HT1080 (cell line): Measurements from ENCODE around the gene GABRG3. TPM values are rescaled to one million over a fixed set of nuclear protein-coding genes. Genes with fewer than 3 reads are reported as not detected.
A peak's percentile ranks its signal among the peaks of the same experiment; 100 is the strongest.

Experiments
- DNase-seq: peaks from one replicate; pipeline ENCODE4 v3.0.0-alpha.2; 2015; ENCODE audit warnings: low read depth
- total RNA-seq: library from RNA; depleted of rRNA; stranded (reverse); fragments of >200 nt; shearing (Covaris generic); gene quantifications from 2 replicates; pipeline ENCODE4 v1.2.3, GENCODE V29; 2014

The GABRG3 gene
- total RNA-seq, 1 experiment from 2014 or later, result 0.56 TPM

DNA sequence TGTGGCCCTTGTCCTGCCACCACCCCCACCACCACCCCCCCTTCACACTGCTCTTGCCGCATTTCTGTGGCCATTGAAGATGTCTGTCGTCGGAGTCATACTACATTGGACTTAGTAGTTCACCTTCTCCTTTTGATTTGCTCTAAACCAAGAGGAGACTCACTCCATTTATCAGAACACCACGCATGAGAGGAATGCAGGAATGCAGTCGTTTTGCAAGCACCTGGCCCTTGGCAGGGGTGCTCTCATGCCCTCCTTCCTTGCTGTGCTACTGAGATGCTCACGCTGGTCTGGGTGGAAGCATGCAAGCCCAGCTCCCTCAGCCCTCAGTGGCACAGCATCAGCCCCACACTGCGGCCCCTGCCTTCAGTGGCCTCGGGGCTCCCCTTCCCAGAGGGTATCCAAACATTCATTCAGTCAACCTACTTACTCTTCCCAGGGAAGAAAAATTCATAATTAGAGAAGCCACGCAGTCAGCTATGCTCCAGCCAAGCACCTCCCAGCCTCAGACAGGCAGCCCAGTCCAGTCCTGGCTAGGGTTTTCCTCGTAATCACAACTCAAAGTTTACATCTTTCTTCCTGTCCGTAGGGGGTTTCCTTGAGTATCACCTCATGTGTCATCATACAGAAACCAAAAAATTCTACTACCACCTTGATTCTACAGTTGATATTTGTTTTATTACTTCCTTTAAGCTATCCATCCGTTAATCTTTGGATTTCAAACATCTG lies 520.0 kb downstream of the GABRG3 start:
- DNase-seq, result no peak

DNA sequence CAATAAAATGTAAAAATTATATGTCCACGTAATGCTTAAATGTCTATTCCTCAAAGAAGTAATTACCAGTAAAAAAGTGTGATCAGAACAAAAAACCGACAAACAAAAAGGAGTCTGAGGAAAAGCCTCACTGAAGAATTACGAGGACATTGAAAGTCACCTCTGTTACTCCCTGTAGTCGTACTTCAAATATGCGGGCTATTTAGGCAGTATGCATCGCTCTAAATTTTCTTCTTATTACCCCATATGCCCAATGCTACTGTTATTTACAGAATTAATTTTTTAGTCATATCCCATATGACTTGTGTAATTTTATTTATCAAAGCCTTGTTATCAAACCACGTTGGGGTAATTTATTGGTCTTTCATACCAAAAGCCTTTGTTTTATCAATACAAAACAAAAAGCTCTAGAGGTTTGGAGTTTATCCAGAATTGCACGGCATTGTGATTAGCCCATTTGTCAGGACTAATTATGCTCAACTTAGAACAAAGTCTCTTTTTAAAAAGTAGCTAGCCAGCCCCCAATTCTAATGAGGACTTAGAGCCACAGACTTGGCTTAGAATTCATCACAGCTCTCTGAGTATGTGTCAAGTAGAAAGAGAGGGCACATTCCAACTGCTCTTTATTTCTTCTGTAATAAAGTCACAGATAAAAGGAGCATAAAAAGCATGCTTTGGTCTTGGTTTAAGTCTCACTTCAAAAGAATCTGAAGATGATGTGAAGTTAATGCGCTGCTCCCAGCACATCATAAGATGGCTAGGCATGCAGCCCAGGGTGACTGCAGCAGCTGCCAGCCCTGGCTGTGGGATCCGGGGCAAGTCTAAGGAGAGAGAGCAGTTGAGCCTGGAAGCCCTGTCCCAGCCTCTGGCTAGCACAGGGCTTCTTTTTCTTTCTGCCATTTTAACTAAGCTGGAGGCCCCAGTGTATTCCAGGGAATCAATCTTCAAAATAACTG lies 521.0 kb downstream of the GABRG3 start:
- no peak for DNase-seq

DNA sequence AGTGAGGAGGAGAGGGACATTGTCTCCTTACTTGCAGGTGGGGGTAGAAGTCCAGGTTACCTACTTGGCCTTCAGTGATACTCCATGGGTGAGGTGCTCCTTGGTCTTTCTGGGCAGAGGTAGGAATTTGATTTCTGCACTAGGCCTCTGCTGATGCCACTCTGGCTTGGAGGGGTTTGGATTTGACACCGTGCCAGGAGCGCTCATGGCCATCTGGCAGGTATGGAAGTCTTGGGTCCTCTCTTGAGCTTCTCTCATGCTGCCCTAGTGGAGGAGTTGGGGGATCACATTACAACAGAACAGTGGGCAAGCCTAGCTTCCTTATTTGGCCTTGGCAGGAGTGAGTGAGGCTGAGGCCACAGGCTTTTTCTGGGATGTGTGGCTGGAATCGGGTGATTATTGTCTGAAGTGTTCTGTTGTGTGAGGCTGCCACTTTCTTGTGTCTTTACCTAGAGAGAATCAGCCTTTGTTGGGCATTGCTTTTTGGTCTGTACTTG lies 525.0 kb downstream of the GABRG3 start:
- peak; percentile 5 for DNase-seq

DNA sequence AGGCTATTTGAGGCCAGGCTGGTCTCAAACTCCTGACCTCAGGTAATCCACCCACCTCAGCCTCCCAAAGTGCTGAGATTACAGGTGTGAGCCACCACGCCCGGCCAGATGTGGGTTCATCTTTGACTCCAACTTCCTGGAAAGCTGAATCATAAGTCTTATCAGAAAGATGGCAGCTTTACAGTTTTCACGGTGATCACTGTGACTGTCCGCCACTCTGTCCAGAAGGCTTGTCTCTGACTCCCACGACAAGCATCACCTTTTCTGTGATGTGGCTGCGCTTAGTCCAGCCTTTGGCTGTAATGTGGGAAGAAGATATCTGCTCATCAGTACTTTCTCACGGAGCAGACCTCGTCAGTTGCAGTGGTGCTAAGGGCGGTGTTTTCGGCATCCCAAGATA lies 527.7 kb downstream of the GABRG3 start:
- no peak for DNase-seq

DNA sequence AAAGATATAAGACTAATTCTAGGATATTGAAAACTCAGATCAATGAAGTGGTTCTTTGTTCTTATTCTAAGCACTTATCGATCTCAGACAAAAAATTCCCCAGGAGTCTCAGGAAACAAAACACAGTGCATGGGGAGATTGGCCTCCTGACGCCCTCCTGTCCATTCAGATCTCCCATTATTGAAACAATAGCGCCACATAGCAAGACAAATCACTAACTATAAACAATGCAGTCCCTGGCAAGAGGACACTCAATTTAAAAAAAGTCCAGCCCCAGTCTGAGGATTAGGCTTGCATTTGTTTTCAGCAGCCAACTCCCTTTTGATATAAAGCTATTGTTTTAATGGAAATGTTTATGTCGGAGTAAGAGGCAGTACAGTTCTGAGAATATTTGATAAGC lies 528.2 kb downstream of the GABRG3 start:
- DNase-seq, result no peak

DNA sequence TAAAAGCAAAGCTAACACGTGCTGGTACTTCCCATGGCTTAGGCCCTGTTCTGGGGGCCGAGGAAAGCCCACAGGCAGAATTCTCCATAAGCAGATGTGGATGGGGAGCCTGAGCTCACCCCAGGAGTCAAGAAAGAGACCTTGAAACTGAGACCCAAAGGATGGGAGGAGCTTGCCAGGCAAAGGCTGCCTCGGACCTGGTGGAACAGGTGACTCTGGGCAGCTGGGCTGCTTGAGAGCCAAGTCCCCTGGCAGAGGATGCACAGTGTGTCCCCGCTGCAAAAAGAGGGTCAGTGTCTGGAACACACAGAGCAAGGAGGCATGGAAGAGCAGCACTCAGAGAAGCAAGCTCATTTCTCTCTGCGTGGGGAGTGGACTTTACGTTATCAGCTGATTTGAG lies 528.7 kb downstream of the GABRG3 start:
- no peak for DNase-seq

DNA sequence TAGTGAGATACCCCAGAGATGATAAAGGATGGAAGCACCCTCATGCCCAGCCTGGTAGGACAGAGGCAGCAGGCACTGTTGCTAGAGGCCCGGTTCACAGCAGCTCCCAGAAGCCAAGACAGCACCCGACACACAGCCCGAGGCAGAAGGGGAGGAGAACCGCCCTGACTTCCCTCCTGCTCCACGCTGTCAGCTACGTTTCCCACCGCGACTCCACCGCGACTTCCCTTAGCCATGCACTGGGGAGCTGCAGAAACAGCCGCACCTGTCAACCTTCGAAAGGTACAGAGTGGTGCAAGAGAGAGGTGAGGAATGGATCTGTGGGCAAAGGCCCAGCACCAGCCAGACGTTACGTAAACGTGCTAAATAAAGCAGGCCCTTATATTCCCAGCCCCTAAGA lies 529.2 kb downstream of the GABRG3 start:
- no peak for DNase-seq

DNA sequence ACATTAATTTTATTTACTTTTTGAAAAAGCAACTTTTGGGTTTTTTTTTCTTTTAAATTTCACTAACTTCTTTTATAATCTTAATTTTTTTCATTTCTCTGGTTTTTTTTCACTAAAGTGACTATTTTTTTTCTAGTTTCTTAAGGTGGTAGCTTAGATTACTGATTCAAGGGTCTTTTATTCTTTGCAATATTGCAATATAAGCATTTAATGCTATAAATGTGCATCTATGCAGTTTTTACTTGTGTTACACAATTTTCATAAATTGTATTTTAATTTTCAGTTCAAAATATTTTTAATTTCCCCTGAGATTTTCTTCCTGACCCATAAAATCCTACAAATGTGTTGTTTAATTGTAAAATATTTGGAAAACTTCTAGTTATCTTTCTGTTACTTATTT lies 535.8 kb downstream of the GABRG3 start:
- DNase-seq, result no peak

DNA sequence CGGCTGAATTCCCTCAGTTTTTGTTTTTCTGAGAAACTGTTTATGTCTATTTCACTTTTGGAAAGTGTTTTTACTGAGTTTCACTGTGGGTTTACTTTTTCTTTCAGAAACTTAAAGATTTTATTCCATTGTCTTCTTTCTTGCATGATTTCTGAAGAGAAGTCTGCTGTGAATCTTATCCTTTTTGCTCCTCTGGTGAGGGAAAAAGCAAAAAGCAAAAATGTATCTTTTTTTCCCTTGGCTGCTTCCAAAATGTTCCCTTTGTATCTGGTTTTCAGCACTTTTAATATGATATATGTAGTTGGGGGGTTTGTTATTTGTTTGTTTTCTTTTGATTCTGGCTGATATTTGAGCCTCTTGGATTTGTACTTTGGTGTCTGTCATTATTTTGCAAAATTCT lies 538.0 kb downstream of the GABRG3 start:
- DNase-seq, result no peak

DNA sequence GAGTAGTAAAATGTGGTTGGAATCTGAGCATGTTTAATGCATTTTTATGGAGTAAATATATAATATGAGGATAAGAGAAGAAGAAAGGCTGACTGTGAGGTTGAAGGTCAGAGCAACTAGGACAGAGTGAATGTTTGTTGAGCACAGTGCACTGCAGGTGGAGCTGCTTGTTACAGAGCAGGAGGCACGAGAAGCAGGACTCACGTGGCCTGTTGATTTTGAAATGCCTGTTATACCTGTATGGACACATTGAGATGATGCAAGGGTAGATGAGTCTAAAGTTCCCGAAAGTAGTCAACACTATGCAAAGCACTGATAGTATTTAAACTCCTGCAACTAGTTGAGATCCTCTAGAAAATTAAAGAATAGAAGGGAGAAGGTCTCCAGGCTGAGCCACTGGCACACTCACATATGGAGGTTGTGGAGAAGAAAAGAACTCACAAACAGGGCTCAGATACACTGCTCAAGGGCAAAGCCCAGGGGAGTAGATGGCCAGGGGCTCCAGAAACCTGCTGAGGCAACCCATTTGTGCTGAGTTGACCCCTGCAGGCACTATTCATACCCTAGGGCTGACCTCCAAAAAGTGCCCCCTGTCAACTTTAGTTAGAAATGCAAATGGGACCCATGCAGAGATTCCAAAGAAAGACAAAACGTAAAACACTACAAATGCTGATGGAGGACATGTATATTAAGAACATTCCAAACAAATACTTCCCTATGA lies 541.5 kb downstream of the GABRG3 start:
- DNase-seq, result no peak

DNA sequence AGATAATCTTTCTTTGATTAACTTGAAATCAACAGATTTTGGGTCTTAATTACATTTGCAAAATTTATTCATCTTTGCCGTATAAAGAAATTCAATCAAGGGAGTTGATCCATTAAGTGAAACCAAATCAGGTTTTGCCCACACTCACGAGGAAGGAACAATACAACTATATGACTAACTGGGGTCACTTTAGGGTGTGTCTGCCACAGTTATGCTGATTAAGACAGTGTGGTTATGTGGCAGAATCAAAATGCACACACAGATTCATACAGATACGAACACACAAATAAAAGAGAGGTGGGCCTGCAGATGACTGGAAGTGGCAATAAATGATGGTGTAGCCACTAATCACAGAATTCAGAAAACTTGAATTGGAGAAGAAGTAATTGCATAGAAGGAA lies 543.5 kb downstream of the GABRG3 start:
- peak; percentile 53 for DNase-seq

DNA sequence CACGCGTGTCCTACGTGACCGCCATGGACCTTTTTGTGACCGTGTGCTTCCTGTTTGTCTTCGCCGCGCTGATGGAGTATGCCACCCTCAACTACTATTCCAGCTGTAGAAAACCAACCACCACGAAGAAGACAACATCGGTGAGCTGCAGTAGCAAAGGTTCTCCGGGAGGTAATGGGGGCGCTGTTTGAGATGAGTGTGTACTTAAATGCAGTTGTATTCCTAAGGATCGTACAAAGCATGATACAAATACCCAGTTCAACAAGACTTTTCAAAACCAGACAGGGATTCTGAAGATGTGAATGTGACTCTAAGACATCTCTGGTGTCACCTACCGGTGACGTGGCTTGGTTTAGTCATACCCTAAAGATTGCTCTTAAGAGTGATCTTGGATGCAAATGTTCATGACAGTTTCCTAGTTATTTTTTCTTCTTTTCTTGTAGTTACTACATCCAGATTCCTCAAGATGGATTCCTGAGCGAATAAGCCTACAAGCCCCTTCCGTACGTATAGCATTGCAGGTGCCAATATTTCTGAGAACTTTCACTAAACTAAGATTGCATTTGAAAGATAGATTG lies 556.6 kb downstream of the GABRG3 start:
- peak; percentile 30 for DNase-seq

DNA sequence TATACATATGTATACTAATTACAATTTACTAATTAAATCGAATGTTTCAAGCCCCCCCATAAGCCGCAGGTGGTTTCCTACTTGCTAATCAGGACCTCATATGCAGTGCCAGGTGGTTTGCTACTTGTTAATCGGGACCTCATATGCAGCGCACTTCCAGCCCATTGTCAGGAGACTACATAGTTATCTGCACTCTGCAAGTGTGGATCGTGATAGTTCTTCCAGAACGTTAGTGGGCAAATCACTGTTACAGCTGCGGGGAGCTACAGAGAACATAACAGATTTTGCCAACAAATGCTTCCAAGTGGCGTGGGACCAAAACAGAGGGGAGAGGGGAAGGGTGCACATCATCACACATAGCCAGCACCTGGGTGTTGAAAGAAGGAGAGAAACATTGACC lies 558.4 kb downstream of the GABRG3 start:
- no peak for DNase-seq

DNA sequence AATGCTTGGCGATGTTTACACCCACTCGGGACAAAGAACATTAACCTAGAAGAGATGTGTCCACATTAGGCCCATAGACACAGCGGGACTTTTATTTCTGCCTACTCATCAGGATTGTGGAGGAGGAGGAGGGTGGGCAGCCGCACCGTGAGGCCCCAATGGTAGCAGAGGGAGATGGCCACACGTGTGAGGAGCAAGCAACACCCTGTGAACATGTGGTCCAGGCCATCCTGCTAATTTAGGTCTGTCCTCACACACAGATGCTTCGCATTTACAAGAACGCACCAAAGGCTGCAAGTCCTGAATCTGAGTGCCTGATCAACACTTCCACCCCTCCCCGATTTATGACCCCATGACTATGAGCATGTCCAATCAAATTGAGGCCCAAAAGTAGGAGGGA lies 560.0 kb downstream of the GABRG3 start:
- no peak for DNase-seq

DNA sequence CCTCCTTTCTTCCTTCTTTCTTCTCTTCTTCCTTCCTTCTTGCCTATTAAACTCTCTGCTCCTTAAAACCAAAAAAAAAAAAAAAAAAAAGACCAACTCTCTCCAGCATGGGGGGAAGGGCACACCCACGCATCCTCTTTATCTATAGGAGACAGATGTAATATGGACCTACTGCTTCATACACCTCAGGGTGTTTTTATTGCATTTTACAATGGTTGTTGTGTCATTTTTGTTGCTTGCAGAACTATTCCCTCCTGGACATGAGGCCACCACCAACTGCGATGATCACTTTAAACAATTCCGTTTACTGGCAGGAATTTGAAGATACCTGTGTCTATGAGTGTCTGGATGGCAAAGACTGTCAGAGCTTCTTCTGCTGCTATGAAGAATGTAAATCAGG lies 561.4 kb downstream of the GABRG3 start:
- no peak for DNase-seq

DNA sequence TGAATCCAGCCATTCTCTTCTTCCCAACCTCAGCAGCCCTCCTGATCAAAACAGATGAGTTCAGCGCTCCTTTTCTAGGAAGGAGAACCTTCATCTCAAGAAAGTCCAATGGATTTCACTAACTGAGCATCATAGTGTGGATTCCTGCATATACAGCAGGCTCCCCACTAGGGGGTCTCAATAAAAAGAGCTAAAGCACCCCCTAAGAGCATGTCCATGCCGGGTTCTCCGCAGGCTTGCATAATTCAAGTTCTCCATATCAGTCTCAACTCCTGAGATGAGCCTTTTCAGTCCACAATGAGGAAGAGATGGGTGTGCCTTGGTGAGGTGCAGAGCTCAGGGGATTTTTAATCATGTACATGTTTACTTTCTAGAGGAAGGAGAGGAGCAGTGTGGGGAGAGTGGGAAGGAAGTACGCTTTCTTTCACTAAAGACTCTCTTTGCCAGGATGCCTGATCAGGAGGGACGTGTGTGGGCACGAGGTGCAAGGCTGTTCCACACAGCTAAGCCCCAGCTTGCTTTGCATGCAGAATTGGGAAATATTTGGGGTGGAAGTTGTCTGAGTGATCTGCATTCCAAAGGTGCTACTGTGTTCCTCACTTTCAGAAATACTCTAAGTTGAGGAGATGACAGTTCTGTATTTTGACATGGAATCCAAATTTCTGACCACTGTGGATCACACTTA lies 564.6 kb downstream of the GABRG3 start:
- no peak for DNase-seq

DNA sequence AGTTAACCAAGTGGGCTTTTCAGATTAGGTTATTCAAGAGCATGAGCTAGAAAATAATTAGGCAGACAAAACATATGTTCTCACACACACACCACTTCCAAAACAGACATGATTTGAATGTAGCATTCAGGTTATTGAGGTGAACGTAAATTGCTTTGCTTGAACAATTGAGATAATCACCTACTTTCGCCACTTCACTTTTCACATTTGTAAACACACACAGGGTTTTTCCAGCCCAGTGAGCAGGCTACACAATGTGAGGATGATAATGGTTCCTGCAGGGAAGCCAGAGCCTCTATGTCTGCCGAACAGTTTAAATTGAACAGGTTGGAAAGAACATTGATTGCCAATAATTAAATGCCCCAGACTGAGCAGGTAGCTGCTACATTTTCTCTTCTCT lies 567.3 kb downstream of the GABRG3 start:
- no peak for DNase-seq

DNA sequence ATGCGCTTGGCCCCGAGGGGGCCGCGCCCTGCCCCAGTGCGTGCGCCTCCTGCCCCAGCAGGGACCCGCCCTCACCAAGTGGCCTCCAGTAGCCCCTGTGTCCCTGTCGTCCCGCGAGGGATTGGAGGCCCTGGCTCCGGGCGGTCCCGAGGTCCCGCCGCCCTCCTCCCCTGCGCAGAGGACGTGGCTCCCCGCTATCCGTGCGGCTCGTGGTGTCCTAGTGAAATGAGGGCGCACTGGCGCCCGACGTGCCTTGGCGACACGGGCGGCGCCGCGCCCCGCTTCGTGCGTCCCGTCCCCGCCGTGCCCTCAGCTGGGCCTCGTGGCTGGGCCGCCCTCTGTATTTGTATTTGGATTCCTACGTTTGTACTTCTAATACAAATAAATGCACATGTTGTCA lies 570.6 kb downstream of the GABRG3 start:
- DNase-seq, result no peak

DNA sequence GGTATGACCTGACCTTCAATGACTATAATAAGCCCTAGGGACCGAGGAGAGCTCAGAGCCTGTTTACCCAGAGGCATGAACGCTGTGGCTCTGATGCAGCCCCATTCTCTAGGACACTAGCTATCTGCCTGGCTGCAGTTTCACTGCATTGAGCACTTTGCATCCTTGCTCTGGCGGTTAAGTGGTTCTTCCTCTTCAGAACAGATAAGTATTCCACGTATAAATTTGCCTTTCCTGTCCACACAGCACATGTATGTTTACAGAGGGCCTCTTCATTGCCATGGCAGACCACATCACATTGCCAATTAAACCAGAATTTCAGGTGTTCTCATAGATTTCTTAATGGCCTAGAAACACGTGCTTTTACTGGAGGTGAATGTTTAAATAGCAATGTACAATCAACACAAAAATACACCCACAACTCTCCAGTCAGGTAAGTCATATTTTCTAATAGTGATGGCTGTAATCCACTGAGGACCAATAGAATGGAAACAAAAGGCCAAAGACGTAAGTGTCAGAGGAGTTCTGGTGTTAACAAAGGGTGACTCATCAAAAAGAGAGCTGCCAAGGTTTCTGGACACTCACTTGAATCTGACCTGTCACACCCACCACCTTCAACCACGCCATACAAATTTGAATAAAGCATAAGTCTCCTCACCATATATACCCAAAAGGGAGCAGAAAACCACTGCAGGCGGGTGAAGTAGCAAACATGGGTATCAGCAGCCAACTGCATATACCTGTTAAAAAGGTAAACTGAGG lies 574.7 kb downstream of the GABRG3 start:
- peak; percentile 42 for DNase-seq

DNA sequence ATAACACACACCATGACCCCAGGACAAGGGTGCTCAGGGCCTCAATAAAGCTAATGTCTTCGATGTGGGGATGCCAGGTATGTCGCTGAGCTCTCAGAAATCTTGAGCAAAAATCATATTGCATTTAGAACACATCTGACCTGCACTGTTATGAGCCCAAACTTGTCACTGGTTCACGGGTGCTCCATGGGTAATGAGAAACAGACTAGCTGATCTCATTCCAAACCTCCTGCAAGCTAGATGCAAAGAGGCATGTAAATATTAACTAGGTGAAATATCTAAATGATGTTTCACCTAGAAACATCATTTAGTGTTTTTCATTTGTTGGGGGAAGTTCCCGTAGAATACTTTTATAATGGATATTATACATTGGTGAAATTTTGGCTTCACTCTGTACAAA lies 578.8 kb downstream of the GABRG3 start:
- DNase-seq, result no peak
